AG04450 (cell line): ENCODE results near the gene CPNE4. TPM values are rescaled to one million over a fixed set of nuclear protein-coding genes. Genes with fewer than 3 reads are reported as not detected.

Experiments used
- CTCF ChIA-PET: fragments of 300-600, 350-600 bp; formaldehyde crosslinking; extraction: SDS; loops from one replicate; lab custom pipeline; 2022; ENCODE audit warnings: antibody characterized with exemption, inconsistent platforms; lab: Charles Lee
- POLR2A ChIA-PET: fragments of 350-600 bp; formaldehyde crosslinking; extraction: SDS; loops from one replicate; lab custom pipeline; 2021; ENCODE audit warnings: antibody characterized with exemption, inconsistent platforms; lab: Yijun Ruan, JAX
- DNase-seq: peaks from one replicate; pipeline ENCODE4 v3.0.0-alpha.2; 2011; ENCODE audit warnings: low read depth, low spot score
- H3K27ac ChIP-seq: one replicate; pipeline ENCODE4 v1.5.1; 2012; ENCODE audit warnings: low read depth, low read length, control low read depth
- H3K27me3 ChIP-seq: one replicate; pipeline ENCODE4 v1.6.0; 2012; ENCODE audit warnings: low read length; ENCODE audit not compliant: control insufficient read depth, insufficient read depth
- H3K4me3 ChIP-seq: 2 replicates; pipeline ENCODE4 v1.5.1; 2011; ENCODE audit warnings: mild to moderate bottlenecking, low read depth, low read length, control low read depth
- H3K9me3 ChIP-seq: 2 replicates; pipeline ENCODE4 v1.5.1; 2012; ENCODE audit warnings: low read length; ENCODE audit not compliant: control insufficient read depth, insufficient read depth
- polyA plus RNA-seq: library from polyadenylated mRNA; depleted of rRNA; stranded (reverse); fragments of >200 nt; gene quantifications from 2 replicates; pipeline ENCODE4 v1.2.3, GENCODE V29; 2011
- TF ChIP-seq, protein P1 (sequence below): IDR thresholded peaks from 2 replicates; pipeline ENCODE4 v1.5.1; 2011; ENCODE audit warnings: low read depth, low read length, control low read depth, inconsistent platforms

CPNE4 gene
- polyA plus RNA-seq, 1 experiment: not detected

DNA sequence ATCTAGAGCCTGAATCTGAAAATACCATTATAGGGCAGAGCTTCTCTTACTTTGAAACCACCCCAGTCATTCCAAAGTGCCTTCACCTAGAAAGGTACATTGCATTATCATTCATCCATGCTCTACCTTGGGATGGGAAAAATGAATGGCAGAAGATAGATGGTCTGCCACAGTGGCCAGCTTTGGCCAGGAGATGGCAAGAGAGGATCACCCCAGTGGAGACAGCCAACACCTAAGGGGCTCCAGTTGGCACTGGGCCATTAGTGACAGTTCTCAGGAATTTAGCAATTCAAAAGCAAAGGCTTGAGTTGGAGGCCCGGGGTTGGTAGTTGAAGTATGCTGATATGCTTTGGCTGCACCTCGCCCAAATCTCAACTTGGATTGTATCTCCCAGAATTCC is 278.4 kb downstream of the CPNE4 start:
- POLR2A ChIA-PET: no interaction called here

GRCh38 chr3:131755380-131755779 is 279.4 kb downstream of the CPNE4 start:
- Histone ChIP-seq H3K9me3 (no peaks in the 10 kb centered on the region), H3K27me3 (no peaks in the 10 kb centered on the region), H3K27ac (no peak overlapping the region), H3K4me3 (no peak overlapping the region)
- POLR2A ChIA-PET: no interaction called here
- no peak for DNase-seq
- CTCF ChIA-PET: no interaction called here
- TF ChIP-seq, protein P1, sequence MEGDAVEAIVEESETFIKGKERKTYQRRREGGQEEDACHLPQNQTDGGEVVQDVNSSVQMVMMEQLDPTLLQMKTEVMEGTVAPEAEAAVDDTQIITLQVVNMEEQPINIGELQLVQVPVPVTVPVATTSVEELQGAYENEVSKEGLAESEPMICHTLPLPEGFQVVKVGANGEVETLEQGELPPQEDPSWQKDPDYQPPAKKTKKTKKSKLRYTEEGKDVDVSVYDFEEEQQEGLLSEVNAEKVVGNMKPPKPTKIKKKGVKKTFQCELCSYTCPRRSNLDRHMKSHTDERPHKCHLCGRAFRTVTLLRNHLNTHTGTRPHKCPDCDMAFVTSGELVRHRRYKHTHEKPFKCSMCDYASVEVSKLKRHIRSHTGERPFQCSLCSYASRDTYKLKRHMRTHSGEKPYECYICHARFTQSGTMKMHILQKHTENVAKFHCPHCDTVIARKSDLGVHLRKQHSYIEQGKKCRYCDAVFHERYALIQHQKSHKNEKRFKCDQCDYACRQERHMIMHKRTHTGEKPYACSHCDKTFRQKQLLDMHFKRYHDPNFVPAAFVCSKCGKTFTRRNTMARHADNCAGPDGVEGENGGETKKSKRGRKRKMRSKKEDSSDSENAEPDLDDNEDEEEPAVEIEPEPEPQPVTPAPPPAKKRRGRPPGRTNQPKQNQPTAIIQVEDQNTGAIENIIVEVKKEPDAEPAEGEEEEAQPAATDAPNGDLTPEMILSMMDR: no peak

More for the DNA sequence above, 278.4 kb downstream of the CPNE4 start:
- Histone ChIP-seq H3K4me3 (no peak overlapping the region), H3K27me3 (no peaks in the 10 kb centered on the region), H3K27ac (no peak overlapping the region), H3K9me3 (no peaks in the 10 kb centered on the region)
- TF ChIP-seq, protein P1: no peak
- DNase-seq: no peak
- CTCF ChIA-PET: no interaction called here

DNA sequence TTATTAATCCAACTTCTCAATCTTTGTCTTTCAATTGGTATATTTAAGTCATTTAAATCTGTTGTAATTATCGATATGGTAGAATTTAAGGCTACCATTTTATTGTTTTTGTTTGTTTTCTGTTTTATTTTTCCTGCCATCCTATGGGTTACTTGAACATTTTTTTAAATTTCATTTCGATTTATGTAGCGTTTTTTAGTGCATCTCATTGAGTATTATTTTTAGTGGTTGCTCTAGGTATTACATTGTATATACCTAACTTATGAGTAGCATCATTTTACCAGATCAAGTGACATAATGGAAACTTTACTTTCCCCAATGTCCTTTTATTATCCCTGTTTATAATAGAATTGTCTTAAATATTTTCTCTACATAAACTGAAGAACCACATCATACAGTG is 284.6 kb downstream of the CPNE4 start:
- no peak overlapping the region for H3K27ac ChIP-seq
- ChIA-PET CTCF (no interaction called here), POLR2A (no interaction called here)
- H3K27me3 ChIP-seq: no peaks in the 10 kb centered on the region
- no peak overlapping the region for H3K4me3 ChIP-seq
- no peaks in the 10 kb centered on the region for H3K9me3 ChIP-seq
- no peak for DNase-seq
- TF ChIP-seq, protein P1: no peak

DNA sequence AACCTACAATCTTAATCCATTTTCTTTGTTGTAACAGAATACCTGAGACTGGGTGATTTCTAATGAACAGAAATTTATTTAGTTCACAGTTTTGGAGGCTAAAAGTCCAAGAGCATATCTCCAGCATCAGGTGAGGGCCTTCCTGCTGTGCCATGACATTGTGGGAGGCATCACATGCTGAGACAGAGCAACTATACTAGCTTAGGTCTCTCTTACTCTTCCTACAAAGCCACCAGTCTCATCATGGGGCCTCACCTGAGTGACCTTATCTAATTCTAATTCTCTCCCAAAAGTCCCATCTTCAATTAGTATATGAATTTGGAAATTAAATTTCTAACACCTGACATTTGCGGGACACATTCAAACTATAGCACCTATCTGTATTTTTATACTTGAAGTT is 285.0 kb downstream of the CPNE4 start:
- Histone ChIP-seq H3K9me3 (no peaks in the 10 kb centered on the region), H3K27me3 (no peaks in the 10 kb centered on the region), H3K4me3 (no peak overlapping the region), H3K27ac (no peak overlapping the region)
- no peak for DNase-seq
- TF ChIP-seq, protein P1: no peak
- ChIA-PET CTCF (no interaction called here), POLR2A (no interaction called here)

- Histone ChIP-seq H3K27me3 (no peaks in the 10 kb centered on the region), H3K27ac (no peak overlapping the region), H3K9me3 (no peaks in the 10 kb centered on the region), H3K4me3 (no peak overlapping the region)
- no peak for DNase-seq
- TF ChIP-seq, protein P1: no peak
- ChIA-PET CTCF (no interaction called here), POLR2A (no interaction called here)
Observed at GRCh38 chr3:131747466-131747865, 287.3 kb downstream of the CPNE4 start.
